Osteoblast (primary cell): ENCODE data around the gene PARN. TPM values are rescaled to one million over a fixed set of nuclear protein-coding genes. Genes with fewer than 3 reads are reported as not detected.
"Not testable (repeated sequence)": the region's sequence is repeated elsewhere in the genome, so short reads cannot be mapped to it uniquely, and the experiment has no call there.

ENCODE experiments used
- DNase-seq: peaks from one replicate; pipeline ENCODE4 v3.0.0; 2011; ENCODE audit warnings: low spot score, mixed read lengths; ENCODE audit not compliant: insufficient read length; ENCODE audit errors: missing footprints
- H2AFZ ChIP-seq: 2 replicates; pipeline ENCODE4 v1.6.0; 2011; ENCODE audit warnings: mild to moderate bottlenecking, low read length
- H3K27ac ChIP-seq: 2 replicates; pipeline ENCODE4 v1.5.1; 2011; ENCODE audit warnings: mild to moderate bottlenecking, low read depth, low read length, moderate library complexity
- H3K27me3 ChIP-seq: 2 replicates; pipeline ENCODE4 v1.6.0; 2012; ENCODE audit warnings: mild to moderate bottlenecking, control low read depth, inconsistent platforms, low read length, moderate library complexity; ENCODE audit not compliant: insufficient read depth
- H3K36me3 ChIP-seq: 2 replicates; pipeline ENCODE4 v1.5.1; 2011; ENCODE audit warnings: mild to moderate bottlenecking, low read length, control low read depth, moderate library complexity; ENCODE audit not compliant: insufficient read depth
- H3K4me1 ChIP-seq: 2 replicates; pipeline ENCODE4 v1.5.1; 2011; ENCODE audit warnings: mild to moderate bottlenecking, low read length, control low read depth, moderate library complexity; ENCODE audit not compliant: insufficient read depth
- H3K4me2 ChIP-seq: 2 replicates; pipeline ENCODE4 v1.6.0; 2011; ENCODE audit warnings: mild to moderate bottlenecking, low read length; ENCODE audit not compliant: insufficient read depth
- H3K4me3 ChIP-seq: fragments of 200-600 bp; sonication (generic); 3 replicates; pipeline ENCODE4 v1.5.1; 2012; ENCODE audit warnings: mild to moderate bottlenecking, low read length, inconsistent platforms; ENCODE audit not compliant: insufficient read depth
- H3K79me2 ChIP-seq: 2 replicates; pipeline ENCODE4 v1.6.0; 2012; ENCODE audit warnings: mild to moderate bottlenecking, low read length, control low read depth, inconsistent platforms; ENCODE audit not compliant: insufficient read depth
- H3K9me3 ChIP-seq: 2 replicates; pipeline ENCODE4 v1.5.1; 2011; ENCODE audit warnings: low read depth, low read length, control low read depth
- H4K20me1 ChIP-seq: 2 replicates; pipeline ENCODE4 v1.6.0; 2012; ENCODE audit warnings: mild to moderate bottlenecking, low read length, control low read depth; ENCODE audit not compliant: insufficient read depth
- CTCF ChIP-seq: IDR thresholded peaks from 2 replicates; pipeline ENCODE4 v1.5.1; 2011; ENCODE audit warnings: mild to moderate bottlenecking, low read depth, low read length, moderate library complexity; ENCODE audit errors: extremely low read depth
- total RNA-seq: library from RNA; depleted of rRNA; stranded (reverse); fragments of >200 nt; gene quantifications from 2 replicates; pipeline ENCODE4 v1.2.3, GENCODE V29; 2012

The PARN gene
- total RNA-seq, 1 donor, result 40.9 TPM

DNA sequence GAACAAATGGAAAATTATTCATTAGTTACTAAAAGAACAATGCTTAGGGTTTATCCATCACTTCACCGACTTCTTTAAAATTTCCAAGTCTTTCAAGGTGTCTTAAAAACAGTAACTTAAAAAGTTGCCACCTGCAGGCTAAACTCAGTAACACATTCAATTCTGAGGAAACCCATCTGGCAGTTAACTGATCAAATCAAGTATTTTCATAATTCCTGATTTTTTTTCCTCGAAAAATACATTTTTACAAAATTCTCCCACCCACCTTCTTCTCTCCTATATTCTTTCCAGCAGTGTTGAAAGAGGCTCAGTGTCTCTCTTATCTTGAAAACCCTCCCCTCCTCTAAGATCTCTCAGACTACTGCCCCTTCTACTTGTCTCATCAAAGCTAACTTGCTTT is 29.9 kb downstream of the PARN start:
- H3K79me2 ChIP-seq, result no peaks in the 10 kb centered on the region
- peaks cover 43% of the 10 kb centered on the region for H3K36me3 ChIP-seq
- no peak overlapping the region for H3K27ac ChIP-seq
- no peaks in the 10 kb centered on the region for H4K20me1 ChIP-seq
- no peak overlapping the region for H3K4me2 ChIP-seq
- H3K9me3 ChIP-seq, result no peaks in the 10 kb centered on the region
- H3K27me3 ChIP-seq, result no peaks in the 10 kb centered on the region
- peak; percentile 39 for DNase-seq
- no peak overlapping the region for H2AFZ ChIP-seq
- TF ChIP-seq CTCF, result peak; percentile 56
- H3K4me3 ChIP-seq, result no peak overlapping the region
- no peaks in the 10 kb centered on the region for H3K4me1 ChIP-seq

- no peak for DNase-seq
- Histone ChIP-seq H3K36me3 (peaks cover 43% of the 10 kb centered on the region), H3K4me3 (no peak overlapping the region), H3K27ac (no peak overlapping the region), H3K79me2 (no peaks in the 10 kb centered on the region), H3K27me3 (no peaks in the 10 kb centered on the region), H2AFZ (no peak overlapping the region), H3K4me1 (no peaks in the 10 kb centered on the region), H3K4me2 (no peak overlapping the region), H3K9me3 (no peaks in the 10 kb centered on the region), H4K20me1 (peaks cover 3% of the 10 kb centered on the region)
- TF ChIP-seq CTCF, result no peak
Measured at GRCh38 chr16:14586637-14587305, 43.3 kb downstream of the PARN start.

- no peaks in the 10 kb centered on the region for H3K79me2 ChIP-seq
- H4K20me1 ChIP-seq, result peaks cover 3% of the 10 kb centered on the region
- no peaks in the 10 kb centered on the region for H3K9me3 ChIP-seq
- DNase-seq, result no peak
- TF ChIP-seq CTCF, result no peak
- H3K4me2 ChIP-seq, result no peak overlapping the region
- no peak overlapping the region for H3K27ac ChIP-seq
- H2AFZ ChIP-seq, result no peak overlapping the region
- H3K4me3 ChIP-seq, result no peak overlapping the region
- H3K36me3 ChIP-seq, result peaks cover 45% of the 10 kb centered on the region
- no peaks in the 10 kb centered on the region for H3K4me1 ChIP-seq
- H3K27me3 ChIP-seq, result no peaks in the 10 kb centered on the region
Measured at GRCh38 chr16:14585287-14585686, 44.8 kb downstream of the PARN start.

- H2AFZ ChIP-seq, DNase-seq, H3K4me2 ChIP-seq, H3K4me1 ChIP-seq, H4K20me1 ChIP-seq, H3K79me2 ChIP-seq, H3K9me3 ChIP-seq, H3K4me3 ChIP-seq, H3K27me3 ChIP-seq, H3K27ac ChIP-seq: not testable (repeated sequence)
- H3K36me3 ChIP-seq, result peaks cover 32% of the 10 kb centered on the region
Measured at GRCh38 chr16:14580926-14581325, 49.1 kb downstream of the PARN start.
